Glutamatergic neuron (in vitro differentiated cells): Measurements from ENCODE around the gene VANGL2. TPM values are rescaled to one million over a fixed set of nuclear protein-coding genes. Genes with fewer than 3 reads are reported as not detected.

ENCODE experiments used
- DNase-seq: peaks from one replicate; pipeline ENCODE4 v3.0.0; 2022
- H3K27ac Mint-ChIP-seq: one replicate; pipeline ENCODE4 v1.8.0; 2020; ENCODE audit warnings: mild to moderate bottlenecking, mixed read lengths, inconsistent platforms; ENCODE audit not compliant: unreplicated experiment
- H3K27me3 Mint-ChIP-seq: one replicate; pipeline ENCODE4 v1.8.0; 2020; ENCODE audit warnings: mild to moderate bottlenecking, moderate library complexity, mixed read lengths, inconsistent platforms; ENCODE audit not compliant: unreplicated experiment
- H3K36me3 Mint-ChIP-seq: one replicate; pipeline ENCODE4 v1.8.0; 2020; ENCODE audit warnings: mild to moderate bottlenecking, mixed read lengths, inconsistent platforms; ENCODE audit not compliant: unreplicated experiment
- H3K4me1 Mint-ChIP-seq: one replicate; pipeline ENCODE4 v1.8.0; 2020; ENCODE audit warnings: mild to moderate bottlenecking, low read depth, mixed read lengths, inconsistent platforms; ENCODE audit not compliant: unreplicated experiment
- H3K4me3 Mint-ChIP-seq: one replicate; pipeline ENCODE4 v1.8.0; 2020; ENCODE audit warnings: mild to moderate bottlenecking, mixed read lengths, inconsistent platforms; ENCODE audit not compliant: unreplicated experiment
- H3K9me3 Mint-ChIP-seq: one replicate; pipeline ENCODE4 v1.8.0; 2020; ENCODE audit warnings: mild to moderate bottlenecking, moderate library complexity, mixed read lengths, inconsistent platforms; ENCODE audit not compliant: unreplicated experiment
- CTCF ChIP-seq: fragments of 200-600 bp; sonication (generic); IDR thresholded peaks from one replicate; pipeline ENCODE4 v1.5.0; 2021; ENCODE audit not compliant: partially characterized antibody, unreplicated experiment
- total RNA-seq: library from RNA; stranded (reverse); fragmentation: NEBNext Ultra II Directional; extraction: Animal tissue kit (Norgen Biotek cat#: 25700); gene quantifications from one replicate; pipeline ENCODE4 v1.2.1, GENCODE V29; 2021; ENCODE audit not compliant: unreplicated experiment

VANGL2 gene
- total RNA-seq, 1 donor from 2014 or later, result 79.4 TPM

- Mint-ChIP-seq H3K4me3 (no peak overlapping the region), H3K4me1 (peaks cover 8% of the 10 kb centered on the region), H3K36me3 (peaks cover 13% of the 10 kb centered on the region), H3K27me3 (peaks cover 10% of the 10 kb centered on the region), H3K9me3 (peaks cover 2% of the 10 kb centered on the region), H3K27ac (no peak overlapping the region)
- DNase-seq, result no peak
- no peak for TF ChIP-seq CTCF
These were observed 20.8 kb downstream of the VANGL2 start for GRCh38 chr1:160420881-160421842.

- Mint-ChIP-seq H3K27me3 (peaks cover 10% of the 10 kb centered on the region), H3K27ac (no peak overlapping the region), H3K4me1 (peaks cover 8% of the 10 kb centered on the region), H3K9me3 (peaks cover 2% of the 10 kb centered on the region), H3K36me3 (peaks cover 13% of the 10 kb centered on the region), H3K4me3 (no peak overlapping the region)
- no peak for DNase-seq
- TF ChIP-seq CTCF, result no peak
These were observed 21.5 kb downstream of the VANGL2 start for GRCh38 chr1:160421881-160422280.

GRCh38 chr1:160423966-160424365, 23.6 kb downstream of the VANGL2 start:
- DNase-seq, result no peak
- Mint-ChIP-seq H3K36me3 (peaks cover 12% of the 10 kb centered on the region), H3K27ac (no peak overlapping the region), H3K27me3 (peaks cover 12% of the 10 kb centered on the region), H3K4me1 (no peaks in the 10 kb centered on the region), H3K9me3 (peaks cover 2% of the 10 kb centered on the region), H3K4me3 (no peak overlapping the region)
- no peak for TF ChIP-seq CTCF

- Mint-ChIP-seq H3K4me3 (no peak overlapping the region), H3K27me3 (peaks cover 8% of the 10 kb centered on the region), H3K27ac (no peak overlapping the region), H3K4me1 (no peaks in the 10 kb centered on the region), H3K9me3 (peaks cover 2% of the 10 kb centered on the region), H3K36me3 (peaks cover 7% of the 10 kb centered on the region)
- no peak for TF ChIP-seq CTCF
- no peak for DNase-seq
These were observed 25.5 kb downstream of the VANGL2 start for GRCh38 chr1:160425847-160426246.

GRCh38 chr1:160427625-160428024, 27.3 kb downstream of the VANGL2 start:
- no peak for DNase-seq
- Mint-ChIP-seq H3K36me3 (peaks cover 7% of the 10 kb centered on the region), H3K27me3 (peaks cover 6% of the 10 kb centered on the region), H3K27ac (no peak overlapping the region), H3K9me3 (peaks cover 2% of the 10 kb centered on the region), H3K4me1 (no peaks in the 10 kb centered on the region), H3K4me3 (no peak overlapping the region)
- TF ChIP-seq CTCF, result no peak
